ENCODE data around the gene SMPD1. TPM values are rescaled to one million over a fixed set of nuclear protein-coding genes. Genes with fewer than 3 reads are reported as not detected.

Gene SMPD1
- total and polyA plus RNA-seq, 2 experiments from 2014 or later = 63.0 to 70.0 TPM

GRCh38 chr11:6404342-6405051 is 14.2 kb downstream of the SMPD1 start:
- peaks cover 7% of the 10 kb centered on the region for H3K4me1 ChIP-seq (ENCODE audit: insufficient read depth)
- no peak overlapping the region for H3K27ac ChIP-seq
- no peaks in the 10 kb centered on the region for H3K27me3 ChIP-seq
- no peak for DNase-seq (ENCODE audit: low spot score)
- no peak overlapping the region for H3K4me2 ChIP-seq
- no peaks in the 10 kb centered on the region for H3K36me3 ChIP-seq (replicated peaks; ENCODE audit: insufficient read depth, low read depth)
- H3K79me2 ChIP-seq = no peaks in the 10 kb centered on the region
- no peaks in the 10 kb centered on the region for H3K9me2 ChIP-seq (replicated peaks; ENCODE audit: insufficient read depth)
- H3K9me3 ChIP-seq (ENCODE audit: low read depth) = no peaks in the 10 kb centered on the region
- 88% methylated on average over 13 of the region's 16 CpGs for WGBS (ENCODE audit: low lambda C conversion rate, missing lambda C conversion rate)
- no peak for TF ChIP-seq EZH2 (IDR thresholded peaks at IDR 0.05; ENCODE audit: borderline replicate concordance)
- no peak for TF ChIP-seq EZH2phosphoT487 (IDR thresholded peaks at IDR 0.05; ENCODE audit: low read depth, severe bottlenecking, unreplicated experiment)
- TF ChIP-seq CTCF (IDR thresholded peaks at IDR 0.05; ENCODE audit: poor library complexity) = no peak
- no peak overlapping the region for H3K4me3 ChIP-seq
- H4K20me1 ChIP-seq (ENCODE audit: insufficient read depth, poor library complexity, severe bottlenecking) = no peaks in the 10 kb centered on the region
- no peak overlapping the region for H2AFZ ChIP-seq

GRCh38 chr11:6405052-6405667 is 14.9 kb downstream of the SMPD1 start:
- H3K79me2 ChIP-seq = no peaks in the 10 kb centered on the region
- no peaks in the 10 kb centered on the region for H3K9me3 ChIP-seq (ENCODE audit: low read depth)
- H3K27ac ChIP-seq = no peak overlapping the region
- H3K4me1 ChIP-seq (ENCODE audit: insufficient read depth) = peaks cover 7% of the 10 kb centered on the region
- no peak overlapping the region for H2AFZ ChIP-seq
- no peak overlapping the region for H3K4me3 ChIP-seq
- H3K4me2 ChIP-seq = no peak overlapping the region
- no peaks in the 10 kb centered on the region for H4K20me1 ChIP-seq (ENCODE audit: insufficient read depth, poor library complexity, severe bottlenecking)
- DNase-seq (ENCODE audit: low spot score) = peak; percentile 50
- WGBS (ENCODE audit: low lambda C conversion rate, missing lambda C conversion rate) = 63% methylated on average over 13 of the region's 13 CpGs
- H3K36me3 ChIP-seq (replicated peaks; ENCODE audit: insufficient read depth, low read depth) = no peaks in the 10 kb centered on the region
- H3K9me2 ChIP-seq (replicated peaks; ENCODE audit: insufficient read depth) = no peaks in the 10 kb centered on the region
- H3K27me3 ChIP-seq = no peaks in the 10 kb centered on the region
- TF ChIP-seq EZH2phosphoT487 (IDR thresholded peaks at IDR 0.05; ENCODE audit: low read depth, severe bottlenecking, unreplicated experiment) (no peak), CTCF (IDR thresholded peaks at IDR 0.05; ENCODE audit: poor library complexity) (no peak), EZH2 (IDR thresholded peaks at IDR 0.05; ENCODE audit: borderline replicate concordance) (no peak)

GRCh38 chr11:6405846-6406245 is 15.6 kb downstream of the SMPD1 start:
- H3K79me2 ChIP-seq = no peaks in the 10 kb centered on the region
- no peaks in the 10 kb centered on the region for H3K36me3 ChIP-seq (replicated peaks; ENCODE audit: insufficient read depth, low read depth)
- WGBS (ENCODE audit: low lambda C conversion rate, missing lambda C conversion rate) = 95% methylated on average over 6 of the region's 6 CpGs
- H3K4me3 ChIP-seq = no peak overlapping the region
- no peak overlapping the region for H3K4me2 ChIP-seq
- DNase-seq (ENCODE audit: low spot score) = no peak
- peaks cover 7% of the 10 kb centered on the region for H3K4me1 ChIP-seq (ENCODE audit: insufficient read depth)
- no peaks in the 10 kb centered on the region for H4K20me1 ChIP-seq (ENCODE audit: insufficient read depth, poor library complexity, severe bottlenecking)
- no peak overlapping the region for H3K27ac ChIP-seq
- no peaks in the 10 kb centered on the region for H3K9me2 ChIP-seq (replicated peaks; ENCODE audit: insufficient read depth)
- no peak for TF ChIP-seq CTCF (IDR thresholded peaks at IDR 0.05; ENCODE audit: poor library complexity)
- TF ChIP-seq EZH2phosphoT487 (IDR thresholded peaks at IDR 0.05; ENCODE audit: low read depth, severe bottlenecking, unreplicated experiment) = no peak
- TF ChIP-seq EZH2 (IDR thresholded peaks at IDR 0.05; ENCODE audit: borderline replicate concordance) = no peak
- no peaks in the 10 kb centered on the region for H3K27me3 ChIP-seq
- H3K9me3 ChIP-seq (ENCODE audit: low read depth) = no peaks in the 10 kb centered on the region
- no peak overlapping the region for H2AFZ ChIP-seq

Data from hepatocyte (in vitro differentiated cells).